ENCODE results near the gene SAMD13. TPM values are rescaled to one million over a fixed set of nuclear protein-coding genes. Genes with fewer than 3 reads are reported as not detected.

SAMD13 gene
- polyA plus RNA-seq, 1 donor, result 4.0 TPM

DNA sequence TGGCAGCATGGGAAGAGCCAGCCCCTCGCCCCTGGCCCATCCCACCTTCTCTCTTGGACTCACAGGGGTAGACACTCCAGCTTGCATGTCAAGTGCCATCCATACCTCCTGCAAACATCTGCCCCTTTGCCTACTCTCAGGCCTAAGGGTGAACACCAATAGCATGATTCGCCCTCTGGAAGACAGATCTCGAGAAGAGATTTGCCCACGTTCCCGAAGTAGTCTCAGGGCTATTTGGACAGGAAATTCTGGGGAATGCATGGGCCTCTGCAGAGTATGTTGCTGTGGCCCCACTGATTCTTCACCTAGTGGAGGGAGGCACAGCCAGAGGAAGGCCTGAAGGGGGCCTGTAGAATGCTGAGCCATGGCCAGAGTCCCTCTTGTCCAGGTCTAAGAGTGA is 66.9 kb downstream of the SAMD13 start:
- DNase-seq, result no peak
- Histone ChIP-seq H3K27ac (ENCODE audit: low read length) (no peak overlapping the region), H3K36me3 (ENCODE audit: control insufficient read depth, insufficient read depth, low read length) (no peaks in the 10 kb centered on the region), H3K4me1 (ENCODE audit: control insufficient read depth, insufficient read depth, low read length) (peaks cover 3% of the 10 kb centered on the region), H3K27me3 (ENCODE audit: control insufficient read depth, insufficient read depth, low read length) (no peaks in the 10 kb centered on the region), H3K9me3 (ENCODE audit: control insufficient read depth, low read depth, low read length) (no peaks in the 10 kb centered on the region), H3K4me3 (ENCODE audit: low read length) (no peak overlapping the region)
- WGBS (ENCODE audit: insufficient coverage, low lambda C conversion rate), result 100% methylated on average over 1 of the region's 5 CpGs

GRCh38 chr1:84370266-84370665 is 68.8 kb downstream of the SAMD13 start:
- H3K9me3 ChIP-seq (ENCODE audit: control insufficient read depth, low read depth, low read length), result no peaks in the 10 kb centered on the region
- no peak overlapping the region for H3K27ac ChIP-seq (ENCODE audit: low read length)
- no peak overlapping the region for H3K4me3 ChIP-seq (ENCODE audit: low read length)
- no peaks in the 10 kb centered on the region for H3K36me3 ChIP-seq (ENCODE audit: control insufficient read depth, insufficient read depth, low read length)
- DNase-seq, result no peak
- no peaks in the 10 kb centered on the region for H3K27me3 ChIP-seq (ENCODE audit: control insufficient read depth, insufficient read depth, low read length)
- H3K4me1 ChIP-seq (ENCODE audit: control insufficient read depth, insufficient read depth, low read length), result peaks cover 3% of the 10 kb centered on the region
- WGBS (ENCODE audit: insufficient coverage, low lambda C conversion rate), result no CpG with 5 or more reads among the region's 1 CpG

- no peaks in the 10 kb centered on the region for H3K9me3 ChIP-seq (ENCODE audit: control insufficient read depth, low read depth, low read length)
- no peak overlapping the region for H3K27ac ChIP-seq (ENCODE audit: low read length)
- WGBS (ENCODE audit: insufficient coverage, low lambda C conversion rate), result 100% methylated on average over 2 of the region's 4 CpGs
- H3K4me1 ChIP-seq (ENCODE audit: control insufficient read depth, insufficient read depth, low read length), result peaks cover 2% of the 10 kb centered on the region
- H3K36me3 ChIP-seq (ENCODE audit: control insufficient read depth, insufficient read depth, low read length), result no peaks in the 10 kb centered on the region
- no peaks in the 10 kb centered on the region for H3K27me3 ChIP-seq (ENCODE audit: control insufficient read depth, insufficient read depth, low read length)
- H3K4me3 ChIP-seq (ENCODE audit: low read length), result no peak overlapping the region
- DNase-seq, result no peak
Observed at GRCh38 chr1:84370831-84371394, 69.4 kb downstream of the SAMD13 start.

- WGBS (ENCODE audit: insufficient coverage, low lambda C conversion rate), result 50% methylated on average over 2 of the region's 2 CpGs
- no peak for DNase-seq
- H3K4me1 ChIP-seq (ENCODE audit: control insufficient read depth, insufficient read depth, low read length), result no peaks in the 10 kb centered on the region
- H3K36me3 ChIP-seq (ENCODE audit: control insufficient read depth, insufficient read depth, low read length), result no peaks in the 10 kb centered on the region
- no peaks in the 10 kb centered on the region for H3K9me3 ChIP-seq (ENCODE audit: control insufficient read depth, low read depth, low read length)
- no peak overlapping the region for H3K27ac ChIP-seq (ENCODE audit: low read length)
- H3K4me3 ChIP-seq (ENCODE audit: low read length), result no peak overlapping the region
- H3K27me3 ChIP-seq (ENCODE audit: control insufficient read depth, insufficient read depth, low read length), result no peaks in the 10 kb centered on the region
Observed at GRCh38 chr1:84373436-84374141, 72.1 kb downstream of the SAMD13 start.

GRCh38 chr1:84374991-84375696 is 73.6 kb downstream of the SAMD13 start:
- Histone ChIP-seq H3K4me3 (ENCODE audit: low read length) (no peak overlapping the region), H3K27me3 (ENCODE audit: control insufficient read depth, insufficient read depth, low read length) (no peaks in the 10 kb centered on the region), H3K27ac (ENCODE audit: low read length) (no peak overlapping the region), H3K4me1 (ENCODE audit: control insufficient read depth, insufficient read depth, low read length) (no peaks in the 10 kb centered on the region), H3K9me3 (ENCODE audit: control insufficient read depth, low read depth, low read length) (no peaks in the 10 kb centered on the region), H3K36me3 (ENCODE audit: control insufficient read depth, insufficient read depth, low read length) (no peaks in the 10 kb centered on the region)
- DNase-seq, result no peak
- 100% methylated on average over 1 of the region's 5 CpGs for WGBS (ENCODE audit: insufficient coverage, low lambda C conversion rate)

- H3K4me3 ChIP-seq (ENCODE audit: low read length), result no peak overlapping the region
- WGBS (ENCODE audit: insufficient coverage, low lambda C conversion rate), result 93% methylated on average over 2 of the region's 7 CpGs
- H3K27ac ChIP-seq (ENCODE audit: low read length), result no peak overlapping the region
- H3K36me3 ChIP-seq (ENCODE audit: control insufficient read depth, insufficient read depth, low read length), result no peaks in the 10 kb centered on the region
- no peak for DNase-seq
- no peaks in the 10 kb centered on the region for H3K9me3 ChIP-seq (ENCODE audit: control insufficient read depth, low read depth, low read length)
- H3K27me3 ChIP-seq (ENCODE audit: control insufficient read depth, insufficient read depth, low read length), result no peaks in the 10 kb centered on the region
- H3K4me1 ChIP-seq (ENCODE audit: control insufficient read depth, insufficient read depth, low read length), result no peaks in the 10 kb centered on the region
Observed at GRCh38 chr1:84376000-84376910, 74.7 kb downstream of the SAMD13 start.

- Histone ChIP-seq H3K27ac (ENCODE audit: low read length) (no peak overlapping the region), H3K4me3 (ENCODE audit: low read length) (no peak overlapping the region), H3K36me3 (ENCODE audit: control insufficient read depth, insufficient read depth, low read length) (no peaks in the 10 kb centered on the region), H3K27me3 (ENCODE audit: control insufficient read depth, insufficient read depth, low read length) (no peaks in the 10 kb centered on the region), H3K9me3 (ENCODE audit: control insufficient read depth, low read depth, low read length) (no peaks in the 10 kb centered on the region), H3K4me1 (ENCODE audit: control insufficient read depth, insufficient read depth, low read length) (no peaks in the 10 kb centered on the region)
- WGBS (ENCODE audit: insufficient coverage, low lambda C conversion rate), result no CpG with 5 or more reads among the region's 3 CpGs
- peak in 1 of 2 donors; percentile 10 for DNase-seq
Observed at GRCh38 chr1:84377480-84378095, 76.1 kb downstream of the SAMD13 start.

DNA sequence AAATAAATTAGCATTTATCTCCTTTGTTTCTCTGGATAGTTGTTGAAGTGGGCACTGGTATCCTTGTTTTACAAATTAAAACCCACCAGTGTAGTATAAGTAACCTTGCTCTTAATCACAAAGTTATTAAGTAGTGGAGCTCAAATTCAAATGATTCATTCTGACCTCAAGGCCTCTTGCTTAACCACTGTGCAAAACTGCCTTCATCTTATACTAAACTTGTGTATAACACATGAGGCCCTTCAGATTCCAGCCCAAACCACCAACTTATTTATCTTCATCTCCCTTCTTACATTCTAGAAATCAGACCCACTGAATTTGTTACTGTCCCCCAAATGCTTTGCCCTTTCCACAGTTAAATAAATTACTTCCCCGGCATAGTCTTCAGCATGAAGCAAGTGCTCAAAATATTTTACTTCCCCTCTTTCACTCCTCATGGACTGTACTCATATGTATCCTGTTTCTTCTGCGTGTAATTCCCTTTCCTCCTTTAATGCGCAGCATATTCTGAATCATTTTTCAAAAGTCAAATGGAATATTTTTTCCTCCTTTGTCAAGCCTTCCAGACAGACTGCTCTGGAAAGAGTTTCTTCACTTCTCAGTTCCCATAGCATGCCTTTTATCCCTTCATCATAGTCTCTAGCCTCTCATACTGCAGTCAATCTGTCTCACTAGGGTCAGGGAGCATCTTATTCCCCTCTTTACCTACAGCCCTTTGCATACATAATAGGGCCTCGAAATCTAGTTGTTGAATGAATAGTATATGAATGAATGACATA is 77.8 kb downstream of the SAMD13 start:
- DNase-seq, result no peak
- H3K4me1 ChIP-seq (ENCODE audit: control insufficient read depth, insufficient read depth, low read length), result no peaks in the 10 kb centered on the region
- H3K36me3 ChIP-seq (ENCODE audit: control insufficient read depth, insufficient read depth, low read length), result no peaks in the 10 kb centered on the region
- H3K27ac ChIP-seq (ENCODE audit: low read length), result no peak overlapping the region
- H3K27me3 ChIP-seq (ENCODE audit: control insufficient read depth, insufficient read depth, low read length), result no peaks in the 10 kb centered on the region
- no peaks in the 10 kb centered on the region for H3K9me3 ChIP-seq (ENCODE audit: control insufficient read depth, low read depth, low read length)
- 95% methylated on average over 2 of the region's 4 CpGs for WGBS (ENCODE audit: insufficient coverage, low lambda C conversion rate)
- no peak overlapping the region for H3K4me3 ChIP-seq (ENCODE audit: low read length)

DNA sequence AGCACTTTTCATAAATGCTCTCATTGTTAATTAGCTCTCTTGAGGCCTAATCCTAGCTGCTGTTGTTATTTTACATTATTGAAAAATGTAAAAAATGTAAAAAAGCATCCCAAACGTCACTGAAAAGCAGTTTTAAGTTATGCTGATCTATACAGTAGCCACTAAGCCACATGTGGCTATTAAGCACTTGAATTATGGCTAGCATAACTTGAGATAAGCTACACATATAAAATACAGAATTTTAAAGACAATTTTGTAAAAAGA is 78.3 kb downstream of the SAMD13 start:
- no CpG with 5 or more reads among the region's 1 CpG for WGBS (ENCODE audit: insufficient coverage, low lambda C conversion rate)
- Histone ChIP-seq H3K36me3 (ENCODE audit: control insufficient read depth, insufficient read depth, low read length) (no peaks in the 10 kb centered on the region), H3K27ac (ENCODE audit: low read length) (no peak overlapping the region), H3K9me3 (ENCODE audit: control insufficient read depth, low read depth, low read length) (no peaks in the 10 kb centered on the region), H3K4me3 (ENCODE audit: low read length) (no peak overlapping the region), H3K4me1 (ENCODE audit: control insufficient read depth, insufficient read depth, low read length) (no peaks in the 10 kb centered on the region), H3K27me3 (ENCODE audit: control insufficient read depth, insufficient read depth, low read length) (no peaks in the 10 kb centered on the region)
- DNase-seq, result no peak

Measured in large intestine (tissue), 3 donors.